Activated CD8-positive, alpha-beta memory T cell treated with anti-CD3 and anti-CD28 coated beads, Interleukin-2, amount 50 U/mL, for 4 hours (primary cell): Measurements from ENCODE around the gene AK5.
"Not testable (repeated sequence)": the region's sequence is repeated elsewhere in the genome, so short reads cannot be mapped to it uniquely, and the experiment has no call there.

Experiments used
- DNase-seq: peaks from one replicate; pipeline ENCODE4 v3.0.0-alpha.2; 2020

AK5 gene

DNA sequence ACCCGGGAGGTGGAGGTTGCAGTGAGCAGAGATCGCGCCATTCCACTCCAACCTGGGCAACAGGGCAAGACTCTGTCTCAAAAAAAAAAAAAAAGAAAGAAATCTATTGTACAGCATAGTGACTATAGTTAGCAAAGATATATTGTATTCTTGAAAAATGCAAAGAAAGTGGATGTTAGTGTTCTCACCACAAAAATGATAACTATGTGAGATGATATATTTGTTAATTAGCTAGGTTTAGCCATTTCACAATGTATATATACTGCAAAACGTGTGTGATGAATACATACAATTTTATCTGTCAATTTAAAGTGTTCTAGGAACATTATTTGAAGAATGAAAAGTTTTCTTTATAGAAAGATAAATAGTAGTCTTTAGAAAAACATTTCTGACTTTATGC lies 179.9 kb downstream of the AK5 start:
- DNase-seq, result no peak

DNA sequence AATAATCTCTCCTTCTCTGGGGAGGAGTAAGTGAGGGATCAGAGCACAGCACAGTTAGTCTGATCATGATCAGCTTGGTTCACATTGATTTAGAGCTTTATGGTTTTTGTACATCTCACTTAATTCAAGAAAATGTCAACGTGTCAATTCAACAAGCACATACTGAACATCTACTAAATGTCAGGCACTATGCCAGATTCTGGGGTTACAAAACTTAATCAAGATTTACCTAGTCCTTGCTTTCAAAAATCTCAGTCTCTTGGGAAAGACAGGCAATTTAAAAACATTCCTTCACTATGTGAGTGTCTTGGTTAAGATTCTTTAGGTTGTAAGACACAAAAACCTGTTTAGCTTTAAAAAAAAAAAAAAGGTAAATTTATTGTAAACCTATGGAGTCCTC lies 181.4 kb downstream of the AK5 start:
- no peak for DNase-seq

DNA sequence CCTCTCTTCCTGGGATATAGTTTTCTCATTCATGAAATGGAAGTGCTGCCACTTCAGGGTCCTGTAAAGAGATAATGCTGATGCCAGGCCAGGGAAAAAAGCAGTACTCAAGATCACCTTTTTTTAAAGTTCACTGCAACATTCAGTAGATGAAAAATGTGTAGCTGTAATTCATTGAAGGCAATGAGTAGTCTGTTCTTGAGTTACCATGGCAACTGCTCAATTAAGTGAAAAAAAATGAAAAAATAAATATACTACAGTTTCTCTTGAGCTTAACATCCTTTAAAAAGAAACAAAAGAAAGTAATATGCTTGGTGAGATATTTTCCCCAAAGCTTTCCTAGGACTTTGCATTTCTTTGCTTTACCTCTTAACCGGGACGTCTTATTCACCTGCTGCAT lies 183.3 kb downstream of the AK5 start:
- DNase-seq, result no peak

DNA sequence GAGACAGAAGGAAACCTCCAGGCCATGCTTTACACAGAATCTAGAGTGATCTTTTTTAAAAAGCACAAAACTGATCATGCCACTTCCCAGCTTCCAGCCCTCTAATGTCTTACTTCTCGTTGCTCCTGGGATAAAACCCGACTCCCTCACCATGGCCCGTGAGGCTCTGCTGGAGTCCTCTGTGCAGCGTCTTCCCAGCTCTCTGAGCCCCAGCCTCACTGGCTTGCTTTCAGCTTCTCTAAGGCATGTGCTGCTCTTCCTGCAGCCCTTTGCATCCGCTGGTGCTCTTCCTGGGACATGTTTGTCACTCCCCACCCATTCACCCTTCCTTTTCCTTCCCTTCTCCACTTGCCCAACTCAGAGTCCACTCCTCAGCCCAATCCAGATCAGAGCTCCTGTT lies 184.1 kb downstream of the AK5 start:
- no peak for DNase-seq

DNA sequence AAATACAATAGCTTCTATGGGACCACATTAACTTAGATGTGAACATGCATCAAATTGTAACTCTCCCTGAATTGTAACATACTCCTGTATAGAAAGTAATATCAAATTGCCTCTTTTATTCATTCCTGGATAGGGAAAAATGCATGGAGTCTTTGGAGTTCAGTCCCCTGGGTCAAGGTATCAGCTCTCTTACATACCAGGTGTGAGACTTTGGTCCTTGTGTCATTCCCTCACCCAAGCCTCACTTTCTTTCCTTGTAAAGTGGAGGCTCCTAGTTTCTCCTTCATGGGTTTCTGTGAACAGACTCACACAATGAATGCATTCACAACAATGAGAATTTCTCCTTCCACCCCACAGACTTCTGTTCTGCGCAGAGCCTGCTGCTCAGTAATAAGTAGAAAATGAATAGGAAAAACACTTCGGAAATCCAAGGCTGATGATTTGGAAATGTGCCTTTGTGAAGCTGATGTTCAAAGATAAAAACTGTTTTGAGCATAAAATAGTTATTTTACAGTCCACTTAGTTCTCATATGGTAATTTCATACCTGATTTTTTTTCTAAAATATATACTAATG lies 185.3 kb downstream of the AK5 start:
- no peak for DNase-seq

DNA sequence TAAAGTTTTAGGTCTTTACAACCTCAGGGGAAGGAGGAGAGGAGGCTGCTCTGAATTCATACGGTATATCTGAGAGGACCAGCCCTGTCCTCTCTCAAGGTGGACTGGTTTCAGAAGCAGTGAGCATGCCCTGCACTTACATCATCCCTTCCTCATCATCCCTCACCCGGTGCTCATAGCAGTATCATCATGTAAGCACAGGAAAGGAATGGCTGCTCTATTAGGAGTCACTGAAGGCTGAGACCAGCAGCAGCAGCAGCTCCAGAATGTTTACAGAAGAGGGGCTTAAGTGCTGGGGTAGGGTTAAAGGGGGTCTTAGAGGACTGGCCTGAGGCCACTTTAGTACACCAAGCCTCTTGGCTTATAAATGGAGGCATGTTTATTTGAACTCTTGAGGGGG lies 185.9 kb downstream of the AK5 start:
- no peak for DNase-seq

DNA sequence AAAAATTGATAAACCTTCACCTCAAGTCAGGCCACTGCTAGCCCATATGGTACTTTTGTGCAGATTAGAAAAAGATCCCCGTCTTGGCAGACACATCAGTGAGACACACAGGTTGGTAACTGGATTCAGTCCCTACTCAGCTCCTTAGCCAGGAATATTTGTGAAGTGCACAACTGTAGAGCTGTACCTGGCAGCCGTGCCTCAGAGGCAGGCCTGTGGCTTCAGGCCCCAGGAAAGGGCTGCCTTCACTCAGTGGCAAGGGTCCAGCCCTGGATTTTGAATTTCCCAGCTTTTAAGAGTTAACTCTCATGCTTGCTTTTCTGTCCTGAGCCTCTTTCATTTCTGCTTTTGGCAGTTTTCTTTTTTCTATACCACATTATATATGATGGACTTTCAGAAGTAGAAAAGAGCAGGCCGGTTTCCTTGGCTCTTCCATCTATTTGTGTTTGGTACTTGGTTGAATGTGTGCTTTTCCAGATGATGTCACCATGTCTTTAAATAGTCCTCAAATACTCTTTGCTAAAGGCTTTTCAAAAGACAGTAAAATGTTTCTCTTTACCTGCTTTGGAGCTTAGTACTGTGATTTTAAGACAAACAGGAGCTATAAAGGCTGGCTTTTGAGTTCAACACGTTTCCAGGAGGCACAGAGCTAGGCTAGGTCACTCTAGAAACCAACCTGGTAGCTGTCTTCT lies 186.6 kb downstream of the AK5 start:
- no peak for DNase-seq

DNA sequence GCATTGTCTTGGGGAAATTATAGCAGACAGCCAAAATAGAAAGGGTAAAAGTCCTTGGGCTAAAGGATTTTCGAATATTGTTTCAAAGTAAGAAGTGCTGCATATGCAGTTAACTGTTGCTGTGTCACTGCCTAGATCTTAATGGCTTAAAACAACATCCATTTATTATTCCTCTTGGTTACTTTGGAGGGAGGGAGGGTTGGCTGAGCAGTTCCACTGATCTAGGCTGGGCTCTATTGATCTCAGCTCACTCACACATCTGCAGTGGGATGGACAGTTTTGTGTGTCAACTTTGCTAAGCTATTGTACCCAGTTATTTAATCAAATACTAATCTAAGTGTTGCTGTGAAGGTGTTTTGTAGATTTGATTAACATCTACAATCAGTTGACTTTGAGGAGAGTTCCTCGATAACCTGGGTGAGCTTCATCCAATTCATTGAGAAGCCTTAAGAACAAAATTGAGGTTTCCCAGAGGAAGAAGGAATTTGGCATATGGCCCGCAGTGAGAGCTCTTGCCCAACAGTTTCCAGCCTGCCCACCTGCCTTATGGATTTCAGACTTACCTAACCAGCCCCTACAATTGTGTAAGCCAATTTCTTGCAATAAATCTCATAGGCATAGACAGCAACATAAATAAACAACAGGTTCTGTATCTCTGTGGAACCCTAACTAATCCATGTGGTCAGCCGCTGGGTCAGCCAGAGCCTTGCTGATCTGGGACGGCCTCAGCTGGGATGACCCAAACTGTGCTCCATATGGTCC lies 187.3 kb downstream of the AK5 start:
- no peak for DNase-seq

DNA sequence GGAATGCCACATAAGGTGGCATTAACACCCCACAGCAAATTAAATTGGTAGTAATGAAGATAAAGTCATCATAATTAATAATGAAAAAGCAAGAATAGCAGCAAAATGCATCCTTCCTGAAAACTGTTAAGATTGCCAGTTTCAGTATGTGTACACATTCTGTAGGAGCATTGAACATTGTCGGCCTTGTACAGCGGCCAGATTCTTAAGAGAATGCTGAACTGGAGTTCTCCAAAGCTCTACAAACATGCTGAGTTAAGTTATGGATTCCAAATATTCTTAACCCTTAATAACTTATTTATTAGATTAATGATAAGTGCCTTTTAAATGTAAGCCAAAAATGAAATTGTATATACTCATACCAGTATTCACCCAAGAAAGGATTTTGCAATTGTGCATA lies 189.9 kb downstream of the AK5 start:
- DNase-seq, result no peak

DNA sequence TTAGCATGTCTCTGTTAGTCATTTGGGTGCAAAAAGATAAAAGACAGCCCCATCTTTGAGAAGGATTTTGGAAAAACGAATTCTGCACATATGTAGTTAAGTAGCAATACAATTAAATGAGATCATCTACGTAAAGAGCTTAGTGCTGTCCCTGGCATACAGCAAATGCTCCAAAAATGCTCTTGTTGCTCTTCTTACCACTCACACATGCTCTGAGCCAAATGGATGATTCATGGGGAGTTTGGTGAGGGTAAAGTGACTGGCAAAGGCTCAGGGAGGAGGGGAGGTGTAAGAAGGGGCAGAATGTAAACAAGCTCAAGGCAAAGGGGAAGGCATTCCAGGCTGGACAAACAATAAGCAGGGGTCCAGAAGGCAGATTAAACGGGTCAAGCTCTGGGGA lies 191.9 kb downstream of the AK5 start:
- DNase-seq, result no peak

DNA sequence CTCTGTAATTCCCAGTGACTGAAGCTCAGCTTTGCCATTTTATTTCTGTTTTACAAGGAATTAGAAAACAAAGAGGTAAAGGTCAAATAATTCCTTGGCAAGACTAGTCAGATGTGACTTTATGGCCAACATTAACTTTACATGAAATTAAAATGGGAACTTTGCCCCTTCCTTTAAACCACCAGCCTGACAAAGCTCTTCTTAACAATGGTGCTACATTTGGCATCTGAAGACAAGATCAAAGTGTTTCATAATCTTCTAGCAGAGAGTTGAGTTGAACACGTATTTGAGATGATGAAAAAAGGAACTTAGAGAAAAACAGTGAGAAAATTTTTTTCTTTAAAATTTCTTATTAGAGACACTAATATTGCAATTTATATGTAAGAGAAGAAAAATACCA lies 193.8 kb downstream of the AK5 start:
- DNase-seq, result no peak

DNA sequence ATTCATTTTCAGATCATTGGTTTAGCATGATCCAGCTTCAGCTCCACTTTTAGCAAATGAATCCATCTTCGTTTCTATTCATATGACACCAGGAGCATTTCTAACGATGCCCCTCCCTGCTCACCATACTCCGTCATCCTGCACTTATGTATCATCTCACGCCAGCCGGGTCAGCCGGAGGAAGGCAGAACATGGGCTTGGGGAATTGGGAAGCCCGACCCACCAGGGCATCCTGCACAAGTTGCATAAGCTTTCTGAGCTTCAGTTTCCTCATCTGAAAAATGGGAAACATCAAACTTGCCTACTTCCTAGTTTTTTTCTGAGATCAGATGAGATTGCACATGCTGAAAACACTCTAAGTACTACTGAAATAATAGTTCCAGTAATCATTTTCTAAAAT lies 194.7 kb downstream of the AK5 start:
- DNase-seq, result no peak

DNA sequence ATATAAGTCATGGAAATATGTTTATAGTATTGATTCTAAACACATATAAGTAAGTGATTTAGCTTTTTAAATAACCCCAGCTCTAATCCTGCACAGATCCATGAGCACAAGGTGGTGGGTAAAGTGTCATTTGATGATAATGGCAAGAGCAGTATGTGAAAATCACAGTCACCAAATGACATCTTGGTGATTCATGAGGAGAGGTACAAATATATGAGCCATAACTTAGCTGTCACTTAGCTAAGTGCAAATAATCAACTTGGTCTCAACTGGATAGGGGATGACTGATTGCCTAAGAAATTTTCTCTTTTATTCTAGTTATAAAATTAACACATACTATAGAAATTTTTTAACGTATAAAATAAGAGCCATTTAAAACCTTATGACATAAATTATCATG lies 202.5 kb downstream of the AK5 start:
- DNase-seq, result no peak

DNA sequence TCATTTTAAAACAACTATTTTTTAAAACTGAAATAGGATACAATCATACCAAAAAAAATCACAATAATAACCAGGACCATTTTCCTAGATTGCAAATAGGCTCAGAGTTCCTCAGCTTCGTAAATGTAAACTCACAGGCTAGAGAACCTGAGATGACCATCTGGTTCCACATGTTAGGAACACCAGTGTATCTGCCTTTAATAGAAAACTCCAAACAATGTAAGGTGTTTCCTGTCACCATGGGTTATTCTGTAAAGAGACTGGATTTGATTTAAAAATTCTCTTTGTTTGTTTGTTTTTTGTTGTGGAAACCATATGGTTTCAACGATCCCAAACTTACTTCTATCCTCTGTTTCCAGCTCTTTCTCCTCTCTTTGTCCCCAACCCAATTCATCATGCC lies 203.1 kb downstream of the AK5 start:
- DNase-seq, result no peak

DNA sequence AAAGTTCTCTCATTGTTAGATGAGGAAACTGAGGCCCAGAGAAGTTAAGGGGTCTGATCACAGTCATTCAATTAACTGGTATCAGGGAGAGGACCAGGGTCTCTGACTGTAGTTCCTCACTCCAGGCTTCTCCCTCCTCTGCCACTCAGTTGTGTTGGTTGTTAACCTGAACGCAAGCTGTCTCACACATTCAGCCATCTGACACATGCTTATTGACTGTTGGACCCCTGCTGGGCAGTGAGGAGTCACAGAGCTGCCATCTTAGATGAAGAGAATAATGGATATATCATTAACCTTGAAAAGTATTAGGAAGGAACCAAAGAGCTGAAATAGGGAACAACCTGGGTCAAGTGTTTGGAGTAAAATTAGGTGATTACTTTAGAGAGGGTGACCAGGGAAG lies 205.8 kb downstream of the AK5 start:
- no peak for DNase-seq

DNA sequence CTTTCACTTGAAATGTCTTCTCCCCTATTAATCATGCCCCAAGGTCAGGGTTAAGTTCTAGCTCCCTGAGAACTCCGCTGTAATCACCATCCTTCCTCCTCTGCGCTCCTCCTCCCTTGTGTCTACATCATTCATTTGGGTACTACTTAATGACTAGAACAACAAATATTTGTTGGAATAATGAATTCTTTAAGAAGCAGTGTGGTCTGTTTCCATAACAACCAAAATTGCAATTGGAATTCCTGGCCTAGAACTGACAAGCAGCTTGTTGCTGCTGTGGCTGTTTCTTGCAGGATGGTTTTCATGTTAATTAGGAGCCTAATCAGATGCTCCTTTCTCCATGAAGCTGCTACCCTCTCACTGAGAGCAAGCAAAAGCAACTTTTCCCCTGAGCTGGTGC lies 208.1 kb downstream of the AK5 start:
- no peak for DNase-seq

DNA sequence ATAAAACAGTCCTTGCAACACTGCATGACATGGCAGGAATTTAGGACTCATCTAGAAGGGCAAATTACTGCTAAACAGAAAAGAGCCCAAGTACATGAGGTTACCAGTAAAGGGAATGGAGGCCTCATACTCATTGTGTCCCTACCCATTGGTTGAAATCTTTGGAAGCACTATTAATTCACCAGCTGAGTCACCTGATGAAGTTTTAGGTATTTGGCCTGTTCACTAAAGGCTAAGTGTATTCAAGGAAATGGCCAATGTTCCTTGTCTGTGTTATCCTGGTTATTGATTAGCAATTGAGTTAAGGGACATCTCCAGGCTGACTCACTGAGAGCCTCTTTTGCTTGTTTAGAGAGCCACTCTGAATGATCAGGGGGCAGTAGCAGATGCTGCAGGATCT lies 212.2 kb downstream of the AK5 start:
- no peak for DNase-seq

DNA sequence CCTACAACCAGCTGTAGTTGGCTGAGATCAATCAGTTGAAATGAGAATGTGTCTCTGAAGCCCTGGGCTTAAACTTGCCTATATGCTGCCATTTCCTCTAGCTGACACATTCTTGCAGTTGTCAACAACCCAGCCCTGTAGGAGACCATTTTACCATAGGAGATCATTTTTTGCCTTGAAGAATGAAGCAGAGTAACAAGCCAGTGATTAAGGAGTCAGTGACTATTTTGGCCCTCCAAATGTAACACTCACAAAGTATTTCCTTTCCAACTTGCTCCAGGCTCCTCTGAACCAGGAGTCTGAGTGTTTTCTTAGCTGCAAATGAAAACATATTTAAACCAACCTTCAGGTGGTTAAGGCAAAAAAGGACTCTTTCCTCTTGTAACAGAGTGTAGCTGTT lies 217.1 kb downstream of the AK5 start:
- no peak for DNase-seq

DNA sequence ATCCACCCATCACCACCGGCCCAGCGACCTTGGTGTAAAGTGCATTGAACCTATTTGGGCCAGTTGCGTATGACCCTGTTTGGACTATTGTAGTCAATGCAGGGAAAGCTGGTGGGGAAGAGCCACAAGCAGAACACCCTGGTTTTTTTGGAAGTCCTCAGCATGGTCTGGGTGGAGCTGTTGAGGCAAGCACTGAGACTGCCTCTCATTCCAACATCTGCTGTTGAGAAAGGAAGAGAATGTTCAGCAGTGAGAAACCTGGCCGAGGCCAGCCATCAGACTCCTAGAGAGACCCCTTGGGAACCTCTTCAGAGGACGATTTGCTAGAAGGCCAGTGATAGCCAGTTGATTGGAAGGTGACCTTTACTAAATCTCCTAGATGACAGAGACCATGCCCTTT lies 217.6 kb downstream of the AK5 start:
- DNase-seq, result no peak

DNA sequence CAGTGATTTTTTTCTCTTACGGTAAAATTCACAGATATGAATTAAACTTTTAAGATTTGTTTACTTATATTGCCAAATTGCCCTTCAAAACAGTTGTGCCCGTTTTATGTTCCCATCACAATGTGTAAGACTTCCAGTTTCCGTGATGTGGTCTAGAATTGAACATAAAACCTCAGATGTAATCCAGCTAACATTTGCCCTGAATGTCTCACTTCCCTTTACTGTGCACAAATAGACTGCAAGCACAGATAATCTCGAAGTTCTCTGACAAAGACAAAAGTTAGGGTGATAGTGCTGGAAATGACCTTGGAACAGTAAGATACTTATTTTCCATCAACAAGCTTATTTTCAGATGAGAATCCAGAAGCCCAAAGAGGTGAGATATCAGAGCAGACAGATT lies 223.2 kb downstream of the AK5 start:
- no peak for DNase-seq

DNA sequence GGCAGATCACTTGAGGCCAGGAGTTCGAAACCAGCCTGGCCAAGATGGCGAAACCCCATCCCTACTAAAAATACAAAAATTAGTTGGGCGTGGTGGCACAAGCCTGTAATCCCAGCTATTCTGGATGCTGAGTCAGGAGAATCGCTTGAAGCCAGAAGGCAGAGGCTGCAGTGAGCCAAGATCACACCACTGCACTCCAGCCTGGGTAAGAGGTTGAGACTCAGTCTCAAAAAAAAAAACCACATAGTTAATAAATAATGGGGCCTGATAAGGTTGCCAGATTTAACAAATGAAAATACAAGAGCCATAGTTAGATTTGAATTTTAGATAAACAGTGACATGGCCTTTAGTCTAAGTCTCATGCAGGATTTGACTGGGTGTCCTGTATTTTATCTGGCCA lies 225.0 kb downstream of the AK5 start:
- DNase-seq, result no peak

DNA sequence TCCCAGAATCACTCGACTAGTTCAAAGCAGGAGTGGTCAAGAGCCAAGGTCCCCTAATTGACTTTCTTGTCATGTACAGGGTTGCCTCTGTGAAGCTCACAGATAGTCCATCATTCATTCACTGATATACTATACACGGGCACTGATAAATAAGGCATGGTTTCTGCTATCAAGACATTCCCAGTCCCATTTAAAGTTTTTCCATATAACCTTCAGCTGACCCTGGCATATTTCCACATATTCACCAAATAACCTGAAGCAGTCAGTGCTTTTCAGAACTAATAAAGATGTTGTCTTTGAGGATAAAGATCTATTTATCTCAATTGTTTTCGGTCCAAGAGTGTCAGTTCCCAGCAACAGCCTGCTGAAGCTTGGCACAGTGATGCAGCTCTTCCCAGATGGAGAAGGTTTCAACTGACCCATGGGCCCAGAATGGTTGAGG lies 227.3 kb downstream of the AK5 start:
- no peak for DNase-seq

DNA sequence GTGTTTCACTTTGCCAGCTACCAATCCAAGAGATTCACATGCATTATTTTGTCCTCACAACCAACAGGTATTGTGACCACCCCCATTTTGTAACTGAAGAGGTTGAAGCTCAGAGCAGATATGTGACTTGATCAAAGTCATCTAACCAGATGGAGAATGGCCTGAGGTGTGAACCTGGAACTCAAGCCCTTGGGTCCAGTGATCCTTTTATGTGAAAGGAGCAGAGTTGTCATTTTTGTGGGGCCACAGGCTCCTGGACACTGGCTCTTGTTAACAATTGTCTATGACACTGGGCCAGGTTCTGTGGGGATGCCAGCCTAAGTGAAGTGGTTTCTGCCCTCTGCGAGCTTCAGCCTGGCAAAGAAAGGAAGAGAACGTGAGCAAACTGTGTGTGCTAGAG lies 228.1 kb downstream of the AK5 start:
- DNase-seq, result no peak

DNA sequence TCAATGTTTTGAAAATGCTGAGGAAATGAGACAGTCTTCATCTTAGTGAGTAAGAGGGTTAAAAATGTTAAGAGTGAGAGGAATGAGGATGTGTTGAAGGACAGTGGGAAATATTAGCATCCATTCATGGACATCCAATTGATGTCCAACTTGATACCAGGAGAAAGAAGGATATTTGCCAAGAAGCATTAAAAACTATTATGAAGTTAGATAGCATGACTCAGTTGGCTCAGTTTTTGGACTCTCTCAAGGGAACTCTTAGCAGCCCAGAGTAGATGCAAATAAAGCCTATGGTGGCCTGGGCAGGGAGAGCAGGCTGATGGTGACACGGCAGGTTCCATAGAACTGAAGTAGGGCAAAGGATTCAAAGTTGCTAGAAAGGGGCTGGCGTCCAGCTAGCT lies 229.6 kb downstream of the AK5 start:
- DNase-seq, result no peak

DNA sequence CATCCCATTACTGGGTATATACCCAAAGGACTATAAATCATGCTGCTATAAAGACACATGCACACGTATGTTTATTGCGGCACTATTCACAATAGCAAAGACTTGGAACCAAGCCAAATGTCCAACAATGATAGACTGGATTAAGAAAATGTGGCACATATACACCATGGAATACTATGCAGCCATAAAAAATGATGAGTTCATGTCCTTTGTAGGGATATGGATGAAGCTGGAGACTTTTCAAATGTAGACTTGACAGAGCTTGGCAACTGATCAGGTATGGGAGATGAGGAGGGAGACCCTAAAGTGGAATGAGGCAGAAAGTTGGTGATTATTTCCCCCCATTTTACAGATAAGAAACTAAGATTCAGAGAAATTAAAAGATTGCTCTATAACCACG lies 230.8 kb downstream of the AK5 start:
- DNase-seq, result not testable (repeated sequence)
